Body of pancreas (tissue), 4 donors: Measurements from ENCODE around the gene EIF2A.

Experiments used
- CTCF ChIP-seq, 7 experiments: fragments of 450-650 bp in 4 of 7; fragments of 200-600 bp in 3 of 7; sonication (generic) in 3 of 7; IDR thresholded peaks; one replicate each; pipeline ENCODE4 v1.5.1; 2016 to 2019; ENCODE audit warnings: antibody characterized with exemption in 7 of 7
- POLR2A ChIP-seq, 3 donors: fragments of 450-650 bp; IDR thresholded peaks; one replicate each; pipeline ENCODE4 v1.6.1; 2016; ENCODE audit warnings: antibody characterized with exemption in 3 of 3, mild to moderate bottlenecking in 2 of 3

- no peak for TF ChIP-seq POLR2A (IDR thresholded peaks at IDR 0.05)
- TF ChIP-seq CTCF (IDR thresholded peaks at IDR 0.05): no peak
Measured at GRCh38 chr3:150535204-150535603, 11.4 kb upstream of the EIF2A start.
